HL-60 (cell line): ENCODE measurements around the gene ADAMTS8.

Experiments used
- GABPA ChIP-seq: IDR thresholded peaks from 2 replicates; pipeline ENCODE4 v1.6.1; 2012; ENCODE audit warnings: low read depth
- POLR2AphosphoS5 ChIP-seq: IDR thresholded peaks from 2 replicates; pipeline ENCODE4 v1.6.1; 2012; ENCODE audit warnings: low read depth
- SPI1 ChIP-seq: IDR thresholded peaks from 2 replicates; pipeline ENCODE4 v1.6.1; 2012; ENCODE audit warnings: low read depth, mild to moderate bottlenecking, borderline replicate concordance
- TF ChIP-seq, protein P1 (sequence below): IDR thresholded peaks from one replicate; pipeline ENCODE4 v1.5.1; 2011; ENCODE audit warnings: low read length, control low read depth, inconsistent platforms; ENCODE audit not compliant: insufficient read depth
- TF ChIP-seq, protein P2 (sequence below): IDR thresholded peaks from 2 replicates; pipeline ENCODE4 v1.6.1; 2012; ENCODE audit warnings: low read depth; ENCODE audit not compliant: insufficient replicate concordance

DNA sequence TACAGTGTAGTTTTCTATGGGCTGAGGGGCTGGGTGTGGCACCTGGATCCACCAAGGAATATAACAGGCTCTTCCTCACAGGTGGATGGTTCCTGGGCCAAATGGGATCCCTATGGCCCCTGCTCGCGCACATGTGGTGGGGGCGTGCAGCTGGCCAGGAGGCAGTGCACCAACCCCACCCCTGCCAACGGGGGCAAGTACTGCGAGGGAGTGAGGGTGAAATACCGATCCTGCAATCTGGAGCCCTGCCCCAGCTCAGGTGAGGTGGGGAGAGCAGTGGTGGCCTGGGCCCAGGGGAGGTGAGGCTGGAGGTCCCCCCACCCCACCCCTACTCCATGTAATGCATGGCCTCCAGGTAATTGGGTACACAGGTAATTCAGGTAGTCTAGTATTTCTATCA lies 40.8 kb upstream of the ADAMTS8 start:
- TF ChIP-seq, protein P1, sequence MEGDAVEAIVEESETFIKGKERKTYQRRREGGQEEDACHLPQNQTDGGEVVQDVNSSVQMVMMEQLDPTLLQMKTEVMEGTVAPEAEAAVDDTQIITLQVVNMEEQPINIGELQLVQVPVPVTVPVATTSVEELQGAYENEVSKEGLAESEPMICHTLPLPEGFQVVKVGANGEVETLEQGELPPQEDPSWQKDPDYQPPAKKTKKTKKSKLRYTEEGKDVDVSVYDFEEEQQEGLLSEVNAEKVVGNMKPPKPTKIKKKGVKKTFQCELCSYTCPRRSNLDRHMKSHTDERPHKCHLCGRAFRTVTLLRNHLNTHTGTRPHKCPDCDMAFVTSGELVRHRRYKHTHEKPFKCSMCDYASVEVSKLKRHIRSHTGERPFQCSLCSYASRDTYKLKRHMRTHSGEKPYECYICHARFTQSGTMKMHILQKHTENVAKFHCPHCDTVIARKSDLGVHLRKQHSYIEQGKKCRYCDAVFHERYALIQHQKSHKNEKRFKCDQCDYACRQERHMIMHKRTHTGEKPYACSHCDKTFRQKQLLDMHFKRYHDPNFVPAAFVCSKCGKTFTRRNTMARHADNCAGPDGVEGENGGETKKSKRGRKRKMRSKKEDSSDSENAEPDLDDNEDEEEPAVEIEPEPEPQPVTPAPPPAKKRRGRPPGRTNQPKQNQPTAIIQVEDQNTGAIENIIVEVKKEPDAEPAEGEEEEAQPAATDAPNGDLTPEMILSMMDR = no peak
- TF ChIP-seq, protein P2, sequence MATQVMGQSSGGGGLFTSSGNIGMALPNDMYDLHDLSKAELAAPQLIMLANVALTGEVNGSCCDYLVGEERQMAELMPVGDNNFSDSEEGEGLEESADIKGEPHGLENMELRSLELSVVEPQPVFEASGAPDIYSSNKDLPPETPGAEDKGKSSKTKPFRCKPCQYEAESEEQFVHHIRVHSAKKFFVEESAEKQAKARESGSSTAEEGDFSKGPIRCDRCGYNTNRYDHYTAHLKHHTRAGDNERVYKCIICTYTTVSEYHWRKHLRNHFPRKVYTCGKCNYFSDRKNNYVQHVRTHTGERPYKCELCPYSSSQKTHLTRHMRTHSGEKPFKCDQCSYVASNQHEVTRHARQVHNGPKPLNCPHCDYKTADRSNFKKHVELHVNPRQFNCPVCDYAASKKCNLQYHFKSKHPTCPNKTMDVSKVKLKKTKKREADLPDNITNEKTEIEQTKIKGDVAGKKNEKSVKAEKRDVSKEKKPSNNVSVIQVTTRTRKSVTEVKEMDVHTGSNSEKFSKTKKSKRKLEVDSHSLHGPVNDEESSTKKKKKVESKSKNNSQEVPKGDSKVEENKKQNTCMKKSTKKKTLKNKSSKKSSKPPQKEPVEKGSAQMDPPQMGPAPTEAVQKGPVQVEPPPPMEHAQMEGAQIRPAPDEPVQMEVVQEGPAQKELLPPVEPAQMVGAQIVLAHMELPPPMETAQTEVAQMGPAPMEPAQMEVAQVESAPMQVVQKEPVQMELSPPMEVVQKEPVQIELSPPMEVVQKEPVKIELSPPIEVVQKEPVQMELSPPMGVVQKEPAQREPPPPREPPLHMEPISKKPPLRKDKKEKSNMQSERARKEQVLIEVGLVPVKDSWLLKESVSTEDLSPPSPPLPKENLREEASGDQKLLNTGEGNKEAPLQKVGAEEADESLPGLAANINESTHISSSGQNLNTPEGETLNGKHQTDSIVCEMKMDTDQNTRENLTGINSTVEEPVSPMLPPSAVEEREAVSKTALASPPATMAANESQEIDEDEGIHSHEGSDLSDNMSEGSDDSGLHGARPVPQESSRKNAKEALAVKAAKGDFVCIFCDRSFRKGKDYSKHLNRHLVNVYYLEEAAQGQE = no peak
- TF ChIP-seq POLR2AphosphoS5 (no peak), GABPA (no peak), SPI1 (no peak)
